GM18909 (cell line): Measurements from ENCODE around the gene FANCI.
A peak's percentile ranks its signal among the peaks of the same experiment; 100 is the strongest.

ENCODE experiments used
- ATAC-seq: cut with Tn5 transposase; IDR thresholded peaks from one replicate; pipeline ENCODE4 v1.9.1; 2021; ENCODE audit warnings: mild to moderate bottlenecking; ENCODE audit not compliant: unreplicated experiment, poor library complexity

FANCI gene

DNA sequence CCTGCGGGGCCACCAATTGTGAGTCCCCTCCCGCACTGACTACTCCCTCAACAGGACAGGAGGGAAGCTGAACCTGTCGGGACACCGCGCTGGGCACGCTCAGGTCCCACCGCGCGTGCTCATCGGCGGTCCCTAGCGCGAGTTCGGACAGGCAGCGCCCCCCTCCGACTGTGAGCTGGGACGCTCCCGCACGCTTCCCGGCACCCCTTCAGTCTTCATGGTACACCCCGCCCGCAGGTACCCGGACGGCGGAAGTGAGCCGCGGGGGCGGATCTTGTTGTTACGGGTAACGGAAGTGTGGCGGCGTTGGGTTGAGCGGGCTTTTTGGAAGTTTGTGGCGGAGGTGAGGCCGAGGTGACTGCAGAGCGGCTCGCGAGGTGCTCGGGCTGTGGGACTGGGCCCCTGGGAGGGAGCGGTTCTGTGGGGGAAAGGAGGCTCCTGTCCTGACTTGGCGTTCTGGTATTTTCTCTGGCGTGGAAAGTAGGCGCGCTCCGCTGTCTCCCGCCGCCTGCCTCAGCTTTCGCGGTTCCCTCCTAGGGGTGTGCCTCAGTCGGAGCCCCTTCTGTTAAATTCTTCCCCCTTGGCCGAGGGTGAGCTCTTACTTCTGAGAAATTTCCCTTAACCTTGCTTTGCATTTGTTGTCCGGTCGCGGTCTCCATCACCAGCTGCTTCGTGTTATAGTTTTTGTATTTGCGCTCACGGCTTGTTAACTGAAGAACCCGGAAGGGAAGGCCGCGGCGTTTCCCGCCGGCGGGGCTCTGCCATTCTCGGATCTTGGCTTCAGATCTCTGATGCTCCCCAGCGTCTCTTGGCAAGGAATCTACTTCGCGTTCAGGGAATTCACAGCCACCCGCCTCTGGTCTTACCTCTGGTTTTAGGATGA lies at the start of gene FANCI:
Gene FANCI (plus strand): TSS at position 289 of the 883 bp plus-strand sequence. CDS start 3,669 bp downstream, outside the sequence.
- ATAC-seq = peak; percentile 97

DNA sequence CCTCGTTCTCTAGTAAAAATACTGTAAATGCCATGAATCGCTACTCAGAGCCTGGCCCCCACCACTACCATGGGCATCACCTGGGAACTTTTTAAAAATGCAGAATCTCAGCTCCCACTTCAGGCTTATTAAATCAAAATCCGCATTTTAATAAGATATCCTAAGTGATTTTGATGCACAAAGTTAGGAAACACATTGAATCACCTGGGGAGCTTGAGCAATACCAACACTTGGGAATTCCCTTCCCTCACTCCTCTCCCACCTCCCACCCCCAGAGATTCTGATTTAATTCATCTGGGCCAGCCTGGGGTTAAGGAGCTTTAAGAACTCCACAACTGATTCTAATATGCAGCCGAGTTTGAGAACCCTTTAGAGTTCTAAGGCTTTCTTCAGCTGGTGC lies 49.2 kb upstream of the FANCI start:
- ATAC-seq = no peak

DNA sequence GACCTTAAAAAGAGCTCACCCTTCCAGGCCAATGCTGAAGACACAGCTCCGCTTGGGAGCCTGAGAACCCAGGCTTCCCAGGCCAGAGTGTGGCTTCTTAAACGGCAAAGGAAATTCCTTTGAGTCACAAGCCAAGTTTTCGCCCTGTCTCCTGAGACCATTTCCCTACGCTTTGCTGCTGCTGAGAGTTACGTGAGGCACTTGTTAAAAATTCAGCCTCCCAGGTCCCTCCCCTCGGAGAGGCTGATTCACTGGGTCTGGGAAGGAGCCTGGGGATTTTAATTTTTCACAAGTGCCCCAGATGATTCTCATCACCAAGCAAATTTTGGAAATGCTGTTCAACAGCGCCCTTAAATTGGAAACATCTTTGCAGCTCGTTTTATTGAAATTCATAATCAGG lies 47.9 kb upstream of the FANCI start:
- ATAC-seq = no peak

DNA sequence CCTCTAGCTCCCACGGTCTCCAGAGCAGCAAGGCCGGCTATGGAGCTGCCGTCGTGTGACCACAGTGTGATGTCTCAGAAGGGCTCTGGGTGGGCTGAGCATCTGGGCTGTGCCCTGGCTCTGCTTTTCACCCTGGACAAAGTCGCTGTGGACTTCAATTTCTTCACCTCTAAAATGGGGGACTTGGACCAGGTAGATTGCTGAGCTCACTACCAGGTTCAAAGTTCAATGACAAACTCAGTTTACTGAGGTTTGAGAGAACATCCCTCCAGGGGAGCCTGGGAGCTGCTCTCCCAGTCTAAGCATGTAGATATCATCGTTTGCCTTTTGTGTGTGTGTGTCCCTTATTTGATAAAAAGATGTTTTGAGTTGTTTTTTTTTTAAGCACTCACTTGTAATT lies 47.5 kb upstream of the FANCI start:
- ATAC-seq = no peak

DNA sequence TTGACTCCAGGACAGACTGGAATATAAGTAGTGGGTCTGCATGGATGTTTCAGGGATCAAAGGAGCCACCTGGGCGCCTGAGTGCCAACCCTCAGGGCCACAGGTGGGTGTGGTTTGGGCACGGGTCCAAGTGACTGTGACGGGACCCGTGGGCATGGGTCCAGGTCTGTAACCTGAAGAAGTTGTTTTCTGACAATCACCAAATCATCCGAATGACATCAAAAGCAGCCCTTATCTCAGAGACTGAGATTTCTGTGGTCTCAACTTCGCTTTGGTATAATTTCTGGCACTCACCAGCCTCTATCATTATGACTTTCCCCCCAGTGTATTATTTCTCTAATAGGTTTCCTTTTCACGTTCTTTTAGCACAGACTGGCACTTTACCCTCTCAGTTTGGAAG lies 46.8 kb upstream of the FANCI start:
- ATAC-seq = no peak

DNA sequence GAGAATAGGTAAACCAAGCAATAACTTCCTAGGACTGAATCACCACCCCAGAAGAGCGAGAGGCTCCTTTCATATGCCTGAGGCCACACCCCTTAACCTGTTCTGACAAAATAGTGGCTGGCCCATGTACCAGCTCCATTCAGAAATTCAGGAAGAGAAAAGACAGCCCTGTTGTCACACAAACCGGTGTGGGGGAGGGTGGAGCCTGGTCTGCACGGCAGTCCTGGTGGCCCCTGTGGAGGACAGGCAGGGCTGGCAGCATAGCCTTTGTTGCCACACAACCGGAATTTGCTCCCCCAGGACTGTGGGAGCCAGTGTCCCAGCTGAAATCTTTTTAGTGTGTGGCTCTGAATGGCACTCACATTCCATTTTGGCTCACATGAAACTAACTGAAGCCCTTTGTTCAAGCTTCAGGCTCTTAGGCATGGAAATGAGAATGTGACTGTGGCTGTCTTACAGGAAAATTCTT lies 46.2 kb upstream of the FANCI start:
- no peak for ATAC-seq

DNA sequence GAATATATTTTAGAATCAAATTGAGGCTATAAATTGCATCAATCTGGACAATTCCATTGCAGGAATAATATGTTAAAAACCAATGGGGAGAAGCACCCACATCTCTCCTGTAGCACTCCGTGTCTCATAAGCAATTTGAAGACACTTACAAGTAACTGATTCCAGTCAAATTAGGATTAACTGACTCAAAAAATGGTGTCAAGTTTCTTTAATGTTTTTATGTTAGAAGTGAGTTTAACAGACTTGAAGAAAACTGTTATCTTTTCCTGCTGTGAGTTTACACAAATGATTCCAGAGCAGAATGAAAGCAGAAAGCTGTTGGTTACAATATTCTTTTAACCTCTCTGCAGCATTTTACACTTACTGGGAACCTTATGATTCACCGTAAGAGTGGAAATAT lies 45.6 kb upstream of the FANCI start:
- no peak for ATAC-seq

DNA sequence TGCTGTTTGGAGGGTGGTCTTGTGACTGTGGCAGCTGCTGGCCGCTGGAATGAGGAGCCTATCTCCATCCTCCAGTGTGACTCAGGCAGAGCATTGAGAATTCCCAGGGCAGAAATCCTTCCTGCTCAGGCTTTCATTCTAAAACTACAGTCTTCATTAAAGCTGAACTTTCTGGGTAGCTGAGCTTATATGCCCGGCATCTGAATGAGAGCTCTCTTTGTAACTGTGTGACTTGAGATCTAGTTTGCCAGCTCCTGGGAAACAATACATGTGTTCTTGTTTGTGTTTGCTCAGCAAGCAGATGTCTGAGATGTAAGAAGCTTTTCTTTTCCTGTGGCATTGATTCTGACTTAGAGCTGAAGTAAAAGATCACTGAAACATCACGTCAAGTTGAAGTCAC lies 44.8 kb upstream of the FANCI start:
- ATAC-seq = no peak

DNA sequence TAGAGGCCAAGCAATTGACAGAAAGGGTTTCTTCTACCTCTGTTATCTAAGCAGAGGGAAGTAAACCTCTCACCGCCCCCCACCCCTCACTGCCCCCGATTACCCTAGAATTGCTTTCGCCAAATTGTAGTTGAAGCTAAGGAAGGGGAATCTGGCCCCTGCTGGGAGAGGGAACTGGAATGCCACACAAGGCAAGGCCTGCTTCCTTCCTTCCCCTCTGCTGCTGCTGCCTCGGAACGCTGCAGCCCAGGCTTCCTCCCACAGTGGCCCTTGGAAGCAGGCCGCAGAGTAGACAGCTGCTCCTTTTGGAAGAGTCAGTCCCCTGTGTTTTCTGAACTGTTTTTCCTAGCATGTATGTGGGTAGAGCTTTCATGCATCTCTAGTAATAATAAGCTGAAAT lies 44.0 kb upstream of the FANCI start:
- no peak for ATAC-seq

DNA sequence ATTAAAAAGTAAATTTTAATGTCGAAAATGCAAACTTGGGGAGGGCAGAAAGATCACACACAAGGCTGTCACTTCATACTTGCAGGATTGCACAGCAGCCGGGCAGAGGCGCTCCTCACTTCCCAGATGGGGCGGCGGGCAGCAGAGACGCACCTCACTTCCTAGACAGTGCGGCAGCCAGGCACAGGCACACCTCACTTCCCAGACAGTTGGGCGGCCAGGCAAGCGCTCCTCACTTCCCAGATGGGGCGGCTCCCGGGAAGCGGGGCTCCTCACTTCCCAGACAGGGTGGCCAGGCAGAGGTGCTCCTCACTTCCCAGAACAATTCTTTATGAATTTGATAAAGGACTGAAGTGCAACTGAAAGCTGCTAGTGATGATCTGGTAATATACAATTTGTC lies 43.6 kb upstream of the FANCI start:
- no peak for ATAC-seq

DNA sequence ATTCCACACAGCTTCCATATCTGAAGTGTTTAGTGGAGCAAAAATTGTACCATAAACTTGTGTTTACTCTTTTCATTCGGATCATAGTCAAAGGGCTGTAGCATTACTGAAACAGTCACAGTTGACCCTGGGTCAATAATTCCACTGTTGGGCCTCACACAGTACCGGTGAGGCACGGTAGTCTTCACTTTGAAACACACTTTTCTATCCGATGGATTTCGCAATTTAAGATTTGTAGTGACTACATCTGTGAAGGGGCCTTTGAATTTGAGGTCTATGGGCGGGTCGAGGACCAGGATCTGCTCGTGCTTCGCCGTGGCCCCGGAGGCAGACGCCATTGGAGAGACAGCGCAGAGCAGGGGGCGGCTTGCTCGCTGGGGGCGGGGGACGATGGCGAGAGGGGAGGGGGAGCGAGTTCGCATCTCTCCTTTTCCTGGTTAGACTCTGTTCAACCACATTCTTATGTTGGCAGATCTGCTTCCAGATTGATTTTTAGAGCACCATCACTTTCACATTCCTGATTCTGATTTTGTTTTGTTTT lies 42.2 kb upstream of the FANCI start:
- ATAC-seq = no peak

DNA sequence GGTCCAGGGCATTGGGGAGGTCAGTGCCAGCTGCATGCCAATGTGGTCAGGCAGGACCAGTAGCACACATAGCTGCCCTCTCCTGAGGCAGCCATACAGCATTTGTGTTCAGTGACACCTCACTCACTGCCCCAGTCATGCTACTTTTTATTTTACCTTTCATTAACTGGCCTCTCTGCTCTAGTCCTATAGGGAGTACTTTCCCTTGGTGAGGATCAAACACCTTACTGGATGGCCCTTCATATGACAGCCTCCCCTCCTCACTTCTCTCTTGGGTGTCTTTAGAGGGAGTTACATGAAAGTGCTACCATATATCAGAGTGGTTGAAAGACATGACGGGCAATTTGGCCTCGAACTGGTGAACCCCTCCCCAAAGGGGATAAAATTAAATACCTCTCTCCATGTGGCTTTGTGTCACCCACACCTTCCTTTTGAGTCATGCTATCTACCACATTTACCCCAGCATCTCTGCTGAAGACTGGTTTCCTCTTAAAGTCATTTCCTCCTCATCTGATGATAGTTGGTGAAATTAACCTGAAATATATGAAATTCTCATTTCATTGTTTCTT lies 40.0 kb upstream of the FANCI start:
- ATAC-seq = no peak

DNA sequence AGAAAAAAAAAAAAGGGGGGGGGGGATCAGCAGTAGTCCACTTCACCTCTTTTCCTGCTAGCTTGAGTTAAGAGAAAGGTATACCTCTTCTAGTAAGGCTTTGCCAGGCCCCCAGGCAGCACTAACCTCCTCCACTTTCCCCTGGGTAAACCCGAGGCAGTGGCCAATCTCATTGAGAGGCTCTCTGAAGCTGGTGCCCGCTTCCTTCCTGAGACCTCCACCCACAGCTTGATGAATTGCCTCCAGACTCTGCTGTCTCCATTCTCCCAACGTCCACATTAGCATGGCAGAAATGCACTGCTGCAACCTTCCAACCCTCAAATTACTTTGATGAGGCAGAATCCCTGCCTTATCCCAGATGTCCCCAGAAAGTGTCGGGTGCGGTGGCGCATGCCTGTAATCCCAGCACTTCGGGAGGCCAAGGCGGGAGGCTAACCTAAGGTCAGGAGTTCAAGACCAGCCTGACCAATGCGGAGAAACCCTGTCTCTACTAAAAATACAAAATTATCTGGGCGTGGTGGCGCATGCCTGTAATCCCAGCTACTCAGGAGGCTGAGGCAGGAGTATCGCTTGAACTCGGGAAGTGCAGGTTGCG lies 37.7 kb upstream of the FANCI start:
- no peak for ATAC-seq

DNA sequence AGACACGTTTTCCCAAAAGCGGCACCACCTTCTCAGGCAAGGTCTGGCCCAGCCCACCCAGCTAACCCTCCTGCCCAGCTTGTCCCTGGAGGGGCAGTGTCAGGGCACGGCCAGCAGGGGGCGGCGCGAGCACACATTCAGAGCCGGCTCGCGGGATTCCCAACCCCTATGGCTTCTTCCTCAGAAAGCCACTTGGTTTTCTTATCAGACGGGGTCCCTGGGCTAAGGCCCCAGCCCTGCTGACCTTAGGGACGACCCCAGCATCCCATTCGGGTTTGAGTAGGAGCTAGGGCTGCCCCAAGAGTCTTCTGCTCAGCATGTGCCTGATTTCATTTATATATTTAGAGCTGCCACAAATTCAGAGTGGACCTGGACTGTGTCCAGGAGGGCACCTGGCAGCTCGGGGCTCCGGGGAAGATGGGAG lies 36.9 kb upstream of the FANCI start:
- ATAC-seq = peak; percentile 65

DNA sequence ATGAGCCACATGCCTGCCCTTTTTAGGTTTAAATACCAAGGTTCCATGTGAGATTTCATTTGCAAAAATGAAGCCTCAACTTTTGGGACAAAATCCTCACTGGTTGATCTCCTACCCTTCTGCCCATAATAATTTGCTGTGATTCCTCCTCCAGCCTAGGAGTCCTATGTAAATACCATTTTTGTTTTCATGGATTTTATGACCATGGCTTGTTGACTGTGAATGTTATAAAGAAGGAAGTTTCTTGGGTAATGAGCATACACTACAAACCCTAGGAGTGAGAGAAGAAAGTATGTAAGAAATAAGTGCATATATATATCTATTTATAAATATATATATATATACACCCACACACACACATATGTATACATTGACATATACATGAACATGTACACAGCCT lies 35.5 kb upstream of the FANCI start:
- no peak for ATAC-seq

DNA sequence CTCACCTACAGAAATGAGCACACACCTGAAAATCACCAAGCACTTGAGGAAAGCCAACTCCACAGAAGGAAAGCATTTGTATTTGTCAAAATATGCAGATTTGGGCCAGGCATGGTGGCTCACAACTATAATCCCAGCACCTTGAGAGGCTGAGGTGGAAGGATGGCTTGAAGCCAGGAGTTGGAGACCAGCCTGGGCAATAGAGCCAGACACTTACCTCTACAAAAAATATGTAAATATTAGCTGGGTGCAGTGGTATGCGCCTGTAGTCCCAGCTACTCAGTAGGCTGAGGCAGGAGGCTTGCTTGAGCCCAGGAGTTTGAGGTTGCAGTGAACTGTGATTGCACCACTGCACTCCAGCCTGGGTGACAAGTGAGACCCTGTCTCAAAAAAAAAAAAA lies 34.7 kb upstream of the FANCI start:
- ATAC-seq = no peak

DNA sequence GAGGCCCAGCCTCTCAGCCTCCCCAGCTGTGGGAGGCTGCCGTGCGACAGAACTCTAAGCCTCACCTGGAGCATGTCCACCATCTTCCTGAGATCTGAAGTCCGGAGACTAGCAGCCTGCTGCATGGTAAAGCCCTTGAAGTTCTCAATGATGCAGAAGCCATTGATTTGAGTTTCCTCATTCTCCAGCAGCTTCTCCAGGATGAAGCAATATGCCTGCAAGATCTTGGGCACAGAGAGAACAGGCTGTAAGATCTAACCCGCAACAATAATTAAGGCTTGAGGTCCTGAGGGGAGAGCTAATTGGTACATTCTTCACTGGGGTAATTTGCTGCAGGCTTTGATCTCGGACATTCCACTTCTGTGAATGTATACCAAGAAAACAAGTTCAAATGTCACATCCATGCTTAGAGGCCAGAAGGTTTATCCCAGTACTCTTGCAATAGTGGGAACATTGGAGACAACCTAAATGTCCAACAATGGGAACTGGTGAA lies 32.1 kb upstream of the FANCI start:
- no peak for ATAC-seq

DNA sequence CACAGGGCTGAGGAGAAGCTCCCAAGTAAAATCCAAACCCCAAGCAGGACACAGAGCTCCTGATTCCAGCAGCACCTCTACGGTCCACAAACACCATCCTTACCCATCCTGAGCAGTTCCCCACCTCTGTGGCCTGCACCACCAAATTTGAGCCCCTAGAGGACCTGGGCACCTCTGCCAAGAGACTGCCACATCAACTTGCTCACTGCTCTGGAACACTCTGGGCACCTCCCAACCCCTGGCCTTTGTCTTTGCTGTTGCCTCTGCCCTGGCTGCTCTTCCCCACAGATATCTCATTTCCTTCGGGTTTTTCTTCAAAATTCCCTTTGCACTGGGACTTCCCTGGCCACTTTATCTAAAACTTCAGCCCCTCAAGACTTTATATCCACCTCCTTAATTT lies 28.2 kb upstream of the FANCI start:
- no peak for ATAC-seq

DNA sequence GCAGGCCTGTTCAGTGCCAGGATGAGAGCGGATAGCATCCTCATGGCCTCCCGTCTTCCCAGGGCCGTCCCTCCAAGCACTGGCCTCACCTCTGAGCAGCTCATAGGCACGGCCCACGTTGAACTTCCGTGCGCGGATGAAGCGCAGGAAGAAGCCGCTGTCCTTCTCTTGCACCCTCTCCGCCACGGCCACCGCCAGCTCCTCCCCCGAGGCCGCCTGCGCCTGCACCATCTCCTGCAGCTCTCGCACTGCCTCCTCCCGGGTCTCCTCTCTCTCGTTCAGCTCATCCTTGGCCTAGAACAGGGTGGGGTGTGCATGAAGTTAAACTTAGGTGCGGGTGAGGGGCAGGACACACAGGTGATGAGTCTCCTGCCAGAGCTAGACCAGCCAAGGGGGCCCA lies 26.7 kb upstream of the FANCI start:
- ATAC-seq = no peak

DNA sequence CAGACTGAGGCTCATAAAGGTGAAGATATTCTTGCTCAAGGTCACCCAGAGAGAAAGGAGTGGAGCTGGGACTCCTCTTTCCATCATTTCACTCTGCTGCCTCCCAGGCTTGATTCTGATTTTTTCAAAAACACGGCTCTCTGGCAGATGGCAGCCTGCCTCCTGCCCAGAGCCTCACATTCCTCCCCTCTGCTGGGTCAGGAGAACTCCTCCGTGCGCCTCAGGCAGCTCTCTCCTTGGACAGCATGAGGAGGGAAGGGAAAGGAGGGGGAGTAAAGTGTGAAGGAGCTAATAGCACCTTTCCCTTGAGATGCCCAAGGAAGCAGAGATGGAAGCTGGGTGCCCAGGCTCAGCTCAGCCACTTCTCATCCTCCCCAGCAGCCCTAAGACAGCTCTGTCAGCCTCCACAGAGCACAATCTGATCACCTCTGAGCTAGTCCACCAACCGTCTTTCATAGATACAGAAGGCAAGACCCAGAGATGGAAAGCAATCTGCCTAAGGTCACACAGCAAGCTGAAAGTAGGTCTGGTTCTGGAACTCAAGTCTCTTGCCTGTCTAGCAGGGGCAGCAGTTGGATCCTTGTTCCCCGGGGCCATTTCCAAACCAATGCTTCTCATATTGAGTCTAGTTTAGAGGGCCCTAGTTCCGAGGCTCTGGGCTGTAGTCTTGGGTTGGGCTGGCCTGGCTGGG lies 25.9 kb upstream of the FANCI start:
- ATAC-seq = no peak
